Liver (tissue), 9 donors: Measurements from ENCODE around the gene GPX3. TPM values are rescaled to one million over a fixed set of nuclear protein-coding genes. Genes with fewer than 3 reads are reported as not detected.

Source experiments
- DNase-seq: peaks from one replicate; pipeline ENCODE4 v3.0.0-alpha.2; 2017; ENCODE audit warnings: low spot score
- H3K27ac ChIP-seq, 2 donors: one replicate each; pipeline ENCODE4 v1.7.0; 2013; ENCODE audit warnings: inconsistent platforms in 2 of 2, low read length in 2 of 2, control low read depth in 1 of 2, low read depth in 1 of 2, mild to moderate bottlenecking in 1 of 2
- H3K27me3 ChIP-seq, 4 donors: one replicate each; pipeline versions ENCODE4 v1.6.1 to v1.7.0; 2013; ENCODE audit warnings: low read length in 3 of 4, inconsistent platforms in 1 of 4, mild to moderate bottlenecking in 1 of 4, moderate library complexity in 1 of 4; ENCODE audit not compliant: control insufficient read depth in 4 of 4, insufficient read depth in 4 of 4
- H3K36me3 ChIP-seq, 4 donors: one replicate each; pipeline versions ENCODE4 v1.6.1 to v1.7.0; 2013; ENCODE audit warnings: low read length in 3 of 4, mild to moderate bottlenecking in 3 of 4, low read depth in 1 of 4, moderate library complexity in 1 of 4; ENCODE audit not compliant: control insufficient read depth in 4 of 4, insufficient read depth in 3 of 4
- H3K4me1 ChIP-seq, 4 donors: one replicate each; pipeline versions ENCODE4 v1.6.1 to v1.7.0; 2013; ENCODE audit warnings: low read length in 3 of 4, mild to moderate bottlenecking in 3 of 4, moderate library complexity in 1 of 4; ENCODE audit not compliant: control insufficient read depth in 4 of 4, insufficient read depth in 4 of 4
- H3K4me3 ChIP-seq, 3 donors: one replicate each; pipeline versions ENCODE4 v1.6.1 to v1.7.0; 2013; ENCODE audit warnings: low read length in 3 of 3, control low read depth in 1 of 3, low read depth in 1 of 3, mild to moderate bottlenecking in 1 of 3
- H3K9ac ChIP-seq, 2 donors: one replicate each; pipeline ENCODE4 v1.7.0; 2013; ENCODE audit warnings: low read length in 2 of 2, mild to moderate bottlenecking in 2 of 2, moderate library complexity in 2 of 2, control low read depth in 1 of 2, low read depth in 1 of 2
- H3K9me3 ChIP-seq, 4 donors: one replicate each; pipeline versions ENCODE4 v1.6.1 to v1.7.0; 2013; ENCODE audit warnings: low read length in 3 of 4; ENCODE audit not compliant: control insufficient read depth in 4 of 4
- ATF3 ChIP-seq: IDR thresholded peaks from 2 replicates; pipeline ENCODE4 v1.6.1; 2016; ENCODE audit warnings: antibody characterized with exemption
- CTCF ChIP-seq: fragments of 150-350 bp; IDR thresholded peaks from 2 replicates; pipeline ENCODE4 v1.5.1; 2017; ENCODE audit warnings: improper control_type of control experiment, low read depth, low read length; ENCODE audit not compliant: missing input control
- EGR1 ChIP-seq, 2 donors: IDR thresholded peaks; 2 replicates each; pipeline ENCODE4 v1.6.1; 2016 to 2018; ENCODE audit warnings: antibody characterized with exemption in 2 of 2, low read depth in 2 of 2
- FOXA1 ChIP-seq: IDR thresholded peaks from 2 replicates; pipeline ENCODE4 v1.6.1; 2016; ENCODE audit warnings: antibody characterized with exemption
- FOXA2 ChIP-seq: IDR thresholded peaks from 2 replicates; pipeline ENCODE4 v1.6.1; 2016; ENCODE audit warnings: antibody characterized with exemption
- GABPA ChIP-seq, 2 donors: IDR thresholded peaks in 1 of 2; conservative IDR thresholded peaks in 1 of 2; 2 replicates each; pipeline ENCODE4 v1.6.1; 2016; ENCODE audit warnings: antibody characterized with exemption in 2 of 2, mild to moderate bottlenecking in 1 of 2, moderate library complexity in 1 of 2
- HNF4A ChIP-seq, 2 donors: conservative IDR thresholded peaks; 2 replicates each; pipeline ENCODE4 v1.6.1; 2016; ENCODE audit warnings: antibody characterized with exemption in 2 of 2, mild to moderate bottlenecking in 2 of 2
- HNF4G ChIP-seq: IDR thresholded peaks from 2 replicates; pipeline ENCODE4 v1.6.1; 2016; ENCODE audit warnings: antibody characterized with exemption
- JUND ChIP-seq, 2 donors: IDR thresholded peaks; 2 replicates each; pipeline ENCODE4 v1.6.1; 2016; ENCODE audit warnings: antibody characterized with exemption in 2 of 2
- MAX ChIP-seq: IDR thresholded peaks from 2 replicates; pipeline ENCODE4 v1.6.1; 2016; ENCODE audit warnings: antibody characterized with exemption
- NR2F2 ChIP-seq: IDR thresholded peaks from 2 replicates; pipeline ENCODE4 v1.6.1; 2016; ENCODE audit warnings: antibody characterized with exemption
- RAD21 ChIP-seq, 2 donors: IDR thresholded peaks; 2 replicates each; pipeline ENCODE4 v1.6.1; 2016; ENCODE audit warnings: antibody characterized with exemption in 2 of 2, mild to moderate bottlenecking in 2 of 2
- REST ChIP-seq: IDR thresholded peaks from 2 replicates; pipeline ENCODE4 v1.6.1; 2016; ENCODE audit warnings: antibody characterized with exemption, mild to moderate bottlenecking
- RXRA ChIP-seq, 2 donors: IDR thresholded peaks; 2 replicates each; pipeline ENCODE4 v1.6.1; 2017 to 2018; ENCODE audit warnings: antibody characterized with exemption in 2 of 2, mild to moderate bottlenecking in 1 of 2
- SP1 ChIP-seq: IDR thresholded peaks from 2 replicates; pipeline ENCODE4 v1.6.1; 2018; ENCODE audit warnings: antibody characterized with exemption, mild to moderate bottlenecking
- TAF1 ChIP-seq: conservative IDR thresholded peaks from 2 replicates; pipeline ENCODE4 v1.6.1; 2016; ENCODE audit warnings: antibody characterized with exemption, mild to moderate bottlenecking
- YY1 ChIP-seq: IDR thresholded peaks from 2 replicates; pipeline ENCODE4 v1.6.1; 2016; ENCODE audit warnings: antibody characterized with exemption, mild to moderate bottlenecking
- ZBTB33 ChIP-seq: IDR thresholded peaks from 2 replicates; pipeline ENCODE4 v1.6.1; 2016; ENCODE audit warnings: antibody characterized with exemption
- WGBS: extraction: QIAGEN DNeasy Blood & Tissue Kit; methylation state at CpG from one replicate; pipeline ENCODE4 v1.1.7; 2013; 5-methylcytosine and 5-hydroxymethylcytosine counted together
- polyA plus RNA-seq, 2 donors: library from polyadenylated mRNA; stranded (reverse) in 1 of 2; unstranded in 1 of 2; fragments of 200-250 nt in 1 of 2; fragments of >200 nt in 1 of 2; fragmentation: Nextera tagmentation in 1 of 2; extraction: Ambion mirVana in 1 of 2; gene quantifications; one replicate each; pipeline versions ENCODE4 v1.2.1 to v1.2.3, GENCODE V29; 2013 to 2015
- total RNA-seq, 2 donors: library from RNA; depleted of rRNA; stranded (reverse); fragments of >200 nt; gene quantifications; one replicate each; pipeline ENCODE4 v1.2.3, GENCODE V29; 2014
- donor health status: healthy.
- donor health status: healthy.
- donor health status: healthy.
- donor health status: healthy.
- donor health status: healthy.

The GPX3 gene
- total and polyA plus RNA-seq, 4 donors = 72.9 to 878 (median 237) TPM

GRCh38 chr5:151002250-151002649 is 18.1 kb upstream of the GPX3 start:
- no peak for TF ChIP-seq FOXA1
- peak; percentile 91 to 96 for TF ChIP-seq RAD21 (IDR thresholded peaks at IDR 0.05)
- TF ChIP-seq CTCF = peak; percentile 69
- TF ChIP-seq TAF1 = no peak
- peaks cover 17 to 57% (median 38%) of the 10 kb centered on the region in 4 donors for H3K4me1 ChIP-seq
- no peaks in the 10 kb centered on the region for H3K9me3 ChIP-seq
- H3K9ac ChIP-seq = no peak overlapping the region
- no peak for DNase-seq
- H3K27ac ChIP-seq = no peak overlapping the region
- H3K36me3 ChIP-seq = no peaks in the 10 kb centered on the region
- H3K27me3 ChIP-seq = no peaks in the 10 kb centered on the region
- H3K4me3 ChIP-seq = no peak overlapping the region
- 39% methylated on average over 2 of the region's 2 CpGs for WGBS

GRCh38 chr5:151002681-151003502 is 17.5 kb upstream of the GPX3 start:
- Histone ChIP-seq H3K27ac (no peak overlapping the region), H3K27me3 (no peaks in the 10 kb centered on the region), H3K9ac (peak overlapping the region in 1 of 2 donors; percentile 11), H3K4me1 (peaks cover 17 to 57% (median 38%) of the 10 kb centered on the region in 4 donors), H3K36me3 (no peaks in the 10 kb centered on the region), H3K4me3 (no peak overlapping the region), H3K9me3 (no peaks in the 10 kb centered on the region)
- DNase-seq = no peak
- WGBS = 85% methylated on average over 9 of the region's 9 CpGs
- TF ChIP-seq FOXA1 (no peak), FOXA2 (no peak), HNF4G (no peak), NR2F2 (no peak), YY1 (no peak), MAX (no peak), ATF3 (no peak), SP1 (no peak), TAF1 (no peak), GABPA (IDR thresholded peaks at IDR 0.05 in 1 of 2, conservative IDR thresholded peaks at IDR 0.05 in 1 of 2) (no peak), HNF4A (conservative IDR thresholded peaks at IDR 0.05) (no peak), ZBTB33 (no peak), RXRA (IDR thresholded peaks at IDR 0.05) (no peak), REST (no peak), JUND (IDR thresholded peaks at IDR 0.05) (no peak), CTCF (no peak), RAD21 (IDR thresholded peaks at IDR 0.05) (no peak), EGR1 (IDR thresholded peaks at IDR 0.05; ENCODE audit: low read depth in 2 of 2) (no peak)
